COR-L47 (cell line): ENCODE results near the gene SHROOM3.

Experiments used
- DNase-seq: peaks from one replicate; lab custom pipeline; 2025; lab: John Stamatoyannopoulos, UW

Gene SHROOM3

GRCh38 chr4:76751612-76752343 is 316.7 kb downstream of the SHROOM3 start:
- DNase-seq: no peak

- no peak for DNase-seq
These were observed 318.0 kb downstream of the SHROOM3 start for GRCh38 chr4:76752861-76753501.

GRCh38 chr4:76753814-76754213 is 318.8 kb downstream of the SHROOM3 start:
- DNase-seq: no peak

GRCh38 chr4:76754439-76754838 is 319.4 kb downstream of the SHROOM3 start:
- no peak for DNase-seq

- DNase-seq: no peak
These were observed 320.7 kb downstream of the SHROOM3 start for GRCh38 chr4:76755756-76756155.

- no peak for DNase-seq
These were observed 321.4 kb downstream of the SHROOM3 start for GRCh38 chr4:76756416-76756815.

- no peak for DNase-seq
These were observed 322.4 kb downstream of the SHROOM3 start for GRCh38 chr4:76757418-76757939.

GRCh38 chr4:76758290-76758882 is 323.4 kb downstream of the SHROOM3 start:
- DNase-seq: peak; percentile 61

GRCh38 chr4:76758996-76759395 is 324.0 kb downstream of the SHROOM3 start:
- no peak for DNase-seq

- no peak for DNase-seq
These were observed 325.2 kb downstream of the SHROOM3 start for GRCh38 chr4:76760193-76760592.

- no peak for DNase-seq
These were observed 327.4 kb downstream of the SHROOM3 start for GRCh38 chr4:76762137-76763130.

GRCh38 chr4:76764251-76764650 is 329.2 kb downstream of the SHROOM3 start:
- DNase-seq: no peak

- no peak for DNase-seq
These were observed 330.6 kb downstream of the SHROOM3 start for GRCh38 chr4:76765473-76766183.

GRCh38 chr4:76767983-76768382 is 333.0 kb downstream of the SHROOM3 start:
- DNase-seq: no peak

GRCh38 chr4:76772498-76773106 is 337.6 kb downstream of the SHROOM3 start:
- DNase-seq: no peak

GRCh38 chr4:76773766-76774165 is 338.7 kb downstream of the SHROOM3 start:
- no peak for DNase-seq

- DNase-seq: no peak
These were observed 344.9 kb downstream of the SHROOM3 start for GRCh38 chr4:76779740-76780459.

- no peak for DNase-seq
These were observed 346.0 kb downstream of the SHROOM3 start for GRCh38 chr4:76780781-76781697.
